GM19397 (cell line): ENCODE measurements around the gene PIBF1.
A peak's percentile ranks its signal among the peaks of the same experiment; 100 is the strongest.
"Not testable (repeated sequence)": the region's sequence is repeated elsewhere in the genome, so short reads cannot be mapped to it uniquely, and the experiment has no call there.

Source experiments
- ATAC-seq: cut with Tn5 transposase; IDR thresholded peaks from one replicate; pipeline ENCODE4 v1.9.1; 2021; ENCODE audit warnings: mild to moderate bottlenecking, moderate library complexity; ENCODE audit not compliant: unreplicated experiment

PIBF1 gene

GRCh38 chr13:72901546-72901945, 119.6 kb downstream of the PIBF1 start:
- ATAC-seq = not testable (repeated sequence)

- no peak for ATAC-seq
These were observed 126.5 kb downstream of the PIBF1 start for GRCh38 chr13:72908416-72908815.

DNA sequence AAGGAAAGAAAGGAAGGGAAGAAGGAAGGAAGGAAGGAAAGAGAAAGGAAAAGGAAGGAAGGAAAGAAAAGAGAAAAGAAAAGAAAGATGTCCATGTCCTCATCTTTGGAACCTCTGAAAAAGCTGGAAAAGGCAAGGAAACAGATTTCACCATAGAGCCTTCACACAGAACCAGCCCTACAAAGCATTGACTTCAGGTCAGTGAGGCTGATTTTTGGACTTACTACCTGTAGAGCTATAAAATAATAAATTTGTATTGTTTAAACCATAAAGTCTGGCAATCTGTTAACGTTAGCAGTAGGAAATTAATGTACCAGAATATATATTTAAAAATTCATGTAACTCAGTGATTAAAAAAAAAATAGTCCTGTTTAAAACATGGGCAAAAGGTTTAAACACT, 130.0 kb downstream of the PIBF1 start:
- no peak for ATAC-seq

- ATAC-seq = no peak
These were observed 138.2 kb downstream of the PIBF1 start for GRCh38 chr13:72920097-72920496.

GRCh38 chr13:72931311-72931710, 149.4 kb downstream of the PIBF1 start:
- no peak for ATAC-seq

DNA sequence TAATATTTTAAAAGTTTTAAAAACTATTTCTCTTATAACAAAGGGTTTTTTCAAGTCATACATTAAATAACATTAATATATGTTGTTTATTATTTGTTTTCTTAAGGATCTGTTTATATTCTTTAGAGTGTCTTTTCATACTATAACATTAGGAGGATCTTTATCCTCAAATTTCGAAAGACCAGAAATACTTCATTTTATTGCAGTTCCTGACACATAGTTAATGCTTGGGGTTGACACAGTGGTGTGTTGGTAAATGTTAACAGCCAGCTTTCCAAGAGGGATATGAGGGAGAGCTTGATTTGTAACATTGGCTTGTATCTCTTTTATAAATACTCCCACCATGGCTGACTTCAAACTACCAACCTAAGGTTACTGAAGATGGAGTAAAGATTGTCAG, 150.3 kb downstream of the PIBF1 start:
- no peak for ATAC-seq

- not testable (repeated sequence) for ATAC-seq
These were observed 164.3 kb downstream of the PIBF1 start for GRCh38 chr13:72946267-72946666.

- ATAC-seq = no peak
These were observed 170.7 kb downstream of the PIBF1 start for GRCh38 chr13:72952529-72953141.

DNA sequence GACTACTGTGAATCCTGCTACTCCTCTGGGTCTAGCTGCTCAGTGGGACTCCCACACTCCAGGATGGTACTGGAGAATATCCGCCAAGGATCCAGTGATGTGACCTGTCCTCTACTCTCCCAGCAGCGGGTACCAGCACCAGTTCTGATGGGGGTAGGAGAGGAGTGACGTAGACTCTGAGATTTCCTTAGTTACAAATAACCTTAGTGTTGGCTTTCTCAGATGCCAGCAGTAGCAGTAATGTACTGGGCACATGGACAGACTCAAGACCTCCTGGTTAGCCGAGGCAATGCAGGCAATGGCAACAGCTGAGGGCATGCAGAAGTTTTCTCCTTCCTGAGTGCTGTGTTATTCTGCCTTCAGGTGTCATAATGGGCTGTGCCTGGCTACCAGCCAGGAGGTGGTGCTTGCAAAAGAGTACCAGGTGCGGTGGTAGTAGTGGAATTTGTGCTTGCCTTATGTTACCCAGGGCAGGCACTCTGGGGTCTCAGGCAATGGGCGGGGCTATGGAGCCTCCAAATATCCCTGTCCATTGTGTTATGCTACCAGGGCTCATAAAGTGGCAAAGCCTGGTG, 171.5 kb downstream of the PIBF1 start:
- no peak for ATAC-seq

- ATAC-seq = no peak
These were observed 177.7 kb downstream of the PIBF1 start for GRCh38 chr13:72959643-72960042.

DNA sequence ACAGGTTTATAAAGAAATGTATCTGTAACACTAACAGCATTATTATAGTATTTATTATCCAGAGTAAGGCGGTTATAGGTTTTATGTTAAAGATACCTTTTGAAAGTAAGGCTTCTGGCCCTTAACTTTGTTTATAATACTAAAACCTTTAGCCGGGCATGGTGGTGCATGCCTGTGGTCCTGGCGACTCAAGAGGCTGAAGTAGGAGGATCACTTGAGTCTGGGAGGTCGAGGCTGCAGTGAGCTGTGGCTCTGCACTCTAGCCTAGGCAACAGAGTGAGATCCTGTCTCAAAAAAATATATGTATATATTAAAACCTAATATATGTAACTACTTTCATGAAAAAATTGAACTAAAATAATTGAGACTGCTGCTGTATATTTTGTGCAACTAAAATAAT, 178.2 kb downstream of the PIBF1 start:
- ATAC-seq = no peak

- no peak for ATAC-seq
These were observed 178.6 kb downstream of the PIBF1 start for GRCh38 chr13:72960541-72960940.

GRCh38 chr13:72963762-72964161, 181.8 kb downstream of the PIBF1 start:
- ATAC-seq = peak; percentile 69

- ATAC-seq = no peak
These were observed 188.5 kb downstream of the PIBF1 start for GRCh38 chr13:72970301-72970880.

DNA sequence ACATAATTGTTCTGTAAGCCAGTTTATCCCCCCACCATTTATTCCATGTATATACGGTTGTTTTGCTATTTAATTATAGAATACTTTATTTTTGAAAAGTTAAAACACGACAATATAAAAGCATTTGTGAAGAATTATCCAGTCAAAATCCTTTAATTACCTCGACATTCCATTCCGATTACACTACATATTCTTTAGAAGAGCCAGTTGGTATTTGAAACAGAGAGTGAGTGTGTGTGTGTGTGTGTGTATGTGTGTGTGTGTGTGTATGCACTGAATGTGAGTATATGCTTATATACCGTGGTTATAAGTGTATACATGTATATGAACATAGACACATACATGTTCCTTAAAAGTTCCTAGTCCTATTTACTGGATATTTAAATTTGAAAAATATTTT, 189.0 kb downstream of the PIBF1 start:
- no peak for ATAC-seq

DNA sequence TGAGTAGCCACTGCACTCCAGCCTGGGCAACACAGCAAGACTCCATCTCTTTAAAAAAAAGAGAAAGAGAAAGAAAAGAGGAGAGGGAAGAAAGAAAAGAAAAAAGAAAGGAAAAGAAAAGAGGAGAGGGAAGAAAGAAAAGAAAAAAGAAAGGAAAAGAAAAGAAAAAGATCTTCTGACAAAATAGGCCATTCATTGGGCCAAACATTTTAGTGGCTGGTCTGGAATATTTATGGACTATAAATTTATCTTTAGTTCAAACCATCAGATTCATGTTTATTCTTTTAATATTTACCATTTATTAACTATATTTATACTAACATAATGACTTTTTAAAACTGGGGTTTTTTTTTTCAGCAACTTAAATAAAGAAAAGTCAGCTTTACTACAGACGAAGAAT, 191.3 kb downstream of the PIBF1 start:
- no peak for ATAC-seq

DNA sequence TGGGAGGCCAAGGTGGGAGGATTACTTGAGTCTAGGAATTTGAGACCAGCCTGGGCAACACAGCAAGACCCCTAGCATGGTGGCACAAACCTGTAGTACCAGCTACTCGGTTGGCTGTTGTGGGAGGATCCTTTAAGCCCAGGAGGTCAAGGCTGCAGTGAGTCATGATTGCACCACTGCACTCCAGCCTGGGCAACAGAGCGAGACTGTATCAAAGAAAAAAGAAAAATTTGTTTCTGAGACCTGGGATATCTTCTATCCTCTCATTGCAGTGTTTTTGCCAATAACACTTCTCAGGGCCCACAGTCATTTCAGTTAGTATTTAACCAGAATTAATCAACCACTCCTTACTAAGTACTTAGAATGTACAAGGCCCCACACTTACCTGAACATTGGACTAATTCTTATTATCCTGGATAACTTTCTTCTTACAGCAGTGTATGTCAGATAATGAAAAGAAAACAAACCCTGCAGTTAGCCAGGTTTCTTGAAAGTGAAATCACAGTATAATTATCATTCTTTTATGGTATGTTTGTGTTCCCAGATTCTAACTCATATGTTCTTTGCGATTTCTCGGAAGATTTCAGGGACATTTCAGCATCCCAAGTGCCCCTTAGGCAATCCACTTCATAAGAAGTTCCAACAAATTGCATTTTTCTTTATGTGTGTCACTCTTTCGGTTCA, 201.3 kb downstream of the PIBF1 start:
- ATAC-seq = no peak

GRCh38 chr13:72985610-72986009, 203.7 kb downstream of the PIBF1 start:
- ATAC-seq = no peak

DNA sequence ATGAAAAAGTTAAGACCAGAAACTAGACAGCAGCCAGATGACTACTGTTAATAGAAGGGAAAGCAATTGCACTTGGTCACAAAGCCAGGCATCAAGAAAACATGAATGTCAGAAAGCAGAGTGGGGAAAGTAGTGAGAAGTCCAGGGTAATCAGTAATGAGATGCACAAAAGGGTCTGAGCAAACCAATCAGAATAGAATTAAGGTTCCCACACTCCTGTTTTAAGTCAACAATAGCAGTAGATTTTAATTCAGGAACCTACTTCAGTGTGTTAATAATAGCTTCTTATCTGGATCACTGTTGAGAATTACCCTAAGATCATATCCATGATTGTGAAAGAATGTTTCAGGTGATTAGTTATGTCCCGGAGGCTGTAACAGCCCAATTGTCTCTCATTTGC, 204.3 kb downstream of the PIBF1 start:
- no peak for ATAC-seq

- ATAC-seq = no peak
These were observed 209.0 kb downstream of the PIBF1 start for GRCh38 chr13:72990953-72991352.

DNA sequence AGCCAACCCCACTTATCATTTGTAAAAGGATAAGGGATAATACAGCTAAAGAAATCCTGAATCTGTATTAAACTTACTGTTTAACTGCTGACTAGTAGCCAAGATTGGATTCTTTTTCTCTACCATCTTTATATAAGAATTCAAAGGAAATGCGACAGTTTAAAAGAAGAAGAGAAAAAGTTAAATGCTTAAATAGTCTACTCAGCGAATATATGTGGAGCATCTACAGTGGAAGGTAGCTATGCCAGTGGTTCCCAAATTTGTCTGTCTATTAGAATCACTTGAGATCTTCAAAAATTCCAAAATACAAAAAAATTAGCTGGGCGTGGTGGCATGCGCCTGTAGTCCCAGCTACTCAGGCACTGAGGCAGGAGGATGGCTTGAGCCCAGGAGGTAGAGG, 216.1 kb downstream of the PIBF1 start:
- no peak for ATAC-seq

DNA sequence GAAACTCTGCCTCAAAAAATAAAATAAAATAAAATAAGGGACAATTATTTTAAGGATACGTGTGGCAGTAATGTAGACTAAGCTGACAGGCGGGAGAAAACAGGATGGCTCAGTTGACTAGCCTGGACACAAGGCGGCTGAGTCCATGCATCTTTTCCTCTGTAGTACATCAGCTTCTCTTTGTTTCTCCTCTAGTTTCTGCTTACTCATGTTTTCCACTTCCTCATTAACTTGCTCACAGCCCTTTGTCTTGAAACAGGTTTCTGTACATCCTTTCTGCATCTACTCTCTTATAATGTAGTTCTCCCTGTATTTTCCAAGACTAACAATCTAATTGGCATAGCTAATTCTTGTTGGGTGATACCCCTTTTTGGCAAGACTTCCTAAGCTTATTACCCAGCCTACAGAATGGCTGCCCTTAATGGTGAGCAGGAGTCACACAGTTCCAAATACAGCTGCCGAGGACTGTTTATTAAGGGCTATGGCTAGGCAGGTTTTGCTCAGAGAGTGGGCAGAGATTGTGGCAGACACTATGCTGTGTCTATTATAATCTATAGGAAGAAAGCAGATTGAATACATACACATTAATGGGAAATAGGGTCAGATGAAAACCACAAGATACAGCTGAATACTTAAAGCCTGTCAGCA, 218.2 kb downstream of the PIBF1 start:
- peak; percentile 74 for ATAC-seq
